ENCODE results near the gene CIDEC. TPM values are rescaled to one million over a fixed set of nuclear protein-coding genes. Genes with fewer than 3 reads are reported as not detected.
A peak's percentile ranks its signal among the peaks of the same experiment; 100 is the strongest.

CIDEC gene
- total and polyA plus RNA-seq, 9 of the 15 experiments (the other 6 are each of a cell fraction or from before 2014, with no cell fraction given), result not detected

- TF ChIP-seq TFAP4 (CRISPR knock-in tag; IDR thresholded peaks at IDR 0.05; ENCODE audit: borderline replicate concordance), result peak; percentile 27; the same call in 1 of the 2 replicates
- no peak for TF ChIP-seq ZBTB40 (IDR thresholded peaks at IDR 0.05)
- no peak for TF ChIP-seq ZBTB40 (CRISPR knock-in tag; IDR thresholded peaks at IDR 0.05)
- TF ChIP-seq ZNF77 (CRISPR knock-in tag; IDR thresholded peaks at IDR 0.05), result no peak
- TF ChIP-seq ZNF324 (CRISPR knock-in tag; IDR thresholded peaks at IDR 0.05), result no peak
- no peak for TF ChIP-seq SIN3B (IDR thresholded peaks at IDR 0.05; ENCODE audit: low read depth)
- peak; percentile 87 for TF ChIP-seq ZBTB33 (CRISPR knock-in tag; IDR thresholded peaks at IDR 0.05)
- TF ChIP-seq FOXA3 (CRISPR knock-in tag; conservative IDR thresholded peaks at IDR 0.05 in 1 of 2, IDR thresholded peaks at IDR 0.05 in 1 of 2), result no peak
- no peak for TF ChIP-seq E2F8 (IDR thresholded peaks at IDR 0.05; ENCODE audit: low read depth, partially characterized antibody)
- no peak for TF ChIP-seq ARHGAP35 (IDR thresholded peaks at IDR 0.05; ENCODE audit: partially characterized antibody)
- TF ChIP-seq ZNF507 (tag; conservative IDR thresholded peaks at IDR 0.05), result no peak
- TF ChIP-seq L3MBTL2 (IDR thresholded peaks at IDR 0.05), result peak; percentile 30; the same call in 1 of the 2 replicates
Measured at GRCh38 chr3:9915254-9916141, 35.4 kb upstream of the CIDEC start (continued).
